Stimulated activated CD4-positive, alpha-beta T cell treated with anti-CD3 and anti-CD28 coated beads, TNF-alpha, amount 100 ng/mL, for 24 hours (primary cell): ENCODE measurements around the gene XG.
A peak's percentile ranks its signal among the peaks of the same experiment; 100 is the strongest.
"Not testable (repeated sequence)": the region's sequence is repeated elsewhere in the genome, so short reads cannot be mapped to it uniquely, and the experiment has no call there.

Experiments used
- DNase-seq, 3 experiments: peaks; one replicate each; pipeline ENCODE4 v3.0.0-alpha.2; 2020; ENCODE audit warnings: low read depth in 3 of 3

XG gene

GRCh38 chrX:2780472-2781225, 28.8 kb downstream of the XG start:
- DNase-seq = not testable (repeated sequence)

- DNase-seq = no peak
Measured at GRCh38 chrX:2781226-2781571, 29.4 kb downstream of the XG start.

GRCh38 chrX:2781698-2782097, 29.9 kb downstream of the XG start:
- no peak for DNase-seq

- no peak for DNase-seq
Measured at GRCh38 chrX:2782171-2782570, 30.3 kb downstream of the XG start.

GRCh38 chrX:2782778-2783177, 30.9 kb downstream of the XG start:
- no peak for DNase-seq

- DNase-seq = no peak
Measured at GRCh38 chrX:2784026-2784425, 32.2 kb downstream of the XG start.

GRCh38 chrX:2785538-2785937, 33.7 kb downstream of the XG start:
- DNase-seq = no peak

GRCh38 chrX:2788980-2789379, 37.1 kb downstream of the XG start:
- no peak for DNase-seq

- DNase-seq = no peak
Measured at GRCh38 chrX:2789569-2789968, 37.7 kb downstream of the XG start.

- DNase-seq = no peak
Measured at GRCh38 chrX:2793752-2794151, 41.9 kb downstream of the XG start.

- DNase-seq = no peak
Measured at GRCh38 chrX:2794336-2794735, 42.5 kb downstream of the XG start.

- not testable (repeated sequence) for DNase-seq
Measured at GRCh38 chrX:2796808-2797207, 45.0 kb downstream of the XG start.

GRCh38 chrX:2799369-2799768, 47.5 kb downstream of the XG start:
- no peak for DNase-seq

GRCh38 chrX:2799980-2800379, 48.1 kb downstream of the XG start:
- not testable (repeated sequence) for DNase-seq

GRCh38 chrX:2801223-2801622, 49.4 kb downstream of the XG start:
- no peak for DNase-seq

GRCh38 chrX:2802376-2803090, 50.7 kb downstream of the XG start:
- DNase-seq = not testable (repeated sequence)

GRCh38 chrX:2803486-2803885, 51.6 kb downstream of the XG start:
- not testable (repeated sequence) for DNase-seq

GRCh38 chrX:2804106-2804843, 52.4 kb downstream of the XG start:
- not testable (repeated sequence) for DNase-seq

GRCh38 chrX:2804858-2805257, 53.0 kb downstream of the XG start:
- DNase-seq = not testable (repeated sequence)

- no peak for DNase-seq
Measured at GRCh38 chrX:2811271-2811670, 59.4 kb downstream of the XG start.

- peak; percentile 3 to 25 (median 3) for DNase-seq
Measured at GRCh38 chrX:2812161-2812907, 60.5 kb downstream of the XG start.

GRCh38 chrX:2817036-2817435, 65.2 kb downstream of the XG start:
- DNase-seq = no peak
